T follicular helper cell (primary cell): ENCODE measurements around the gene TRAF7.
"Not testable (repeated sequence)": the region's sequence is repeated elsewhere in the genome, so short reads cannot be mapped to it uniquely, and the experiment has no call there.

Experiments used
- DNase-seq: peaks from one replicate; pipeline ENCODE4 v3.0.0-alpha.2; 2020; ENCODE audit warnings: low read depth

The TRAF7 gene

GRCh38 chr16:2199621-2200139, 44.1 kb downstream of the TRAF7 start:
- no peak for DNase-seq

- DNase-seq = no peak
These were observed 44.7 kb downstream of the TRAF7 start for GRCh38 chr16:2200313-2200712.

GRCh38 chr16:2203119-2203688, 47.6 kb downstream of the TRAF7 start:
- not testable (repeated sequence) for DNase-seq

- DNase-seq = no peak
These were observed 49.0 kb downstream of the TRAF7 start for GRCh38 chr16:2204416-2205103.

GRCh38 chr16:2205104-2205966, 49.8 kb downstream of the TRAF7 start, which contains the start of gene MLST8:
Gene MLST8, plus strand, starts transcription at chr16:2205454. Its CDS starts 632 bp downstream, at chr16:2206086.
- DNase-seq = peak; percentile 89

- DNase-seq = no peak
These were observed 50.4 kb downstream of the TRAF7 start for GRCh38 chr16:2205967-2206313.

GRCh38 chr16:2206420-2206779, 50.8 kb downstream of the TRAF7 start:
- no peak for DNase-seq

- no peak for DNase-seq
These were observed 51.3 kb downstream of the TRAF7 start for GRCh38 chr16:2206780-2207433.

GRCh38 chr16:2207872-2208271, 52.3 kb downstream of the TRAF7 start:
- DNase-seq = no peak

- DNase-seq = no peak
These were observed 52.7 kb downstream of the TRAF7 start for GRCh38 chr16:2208308-2208707.

- DNase-seq = no peak
These were observed 53.2 kb downstream of the TRAF7 start for GRCh38 chr16:2208772-2209171.

- DNase-seq = no peak
These were observed 53.9 kb downstream of the TRAF7 start for GRCh38 chr16:2209258-2210008.

- DNase-seq = no peak
These were observed 54.4 kb downstream of the TRAF7 start for GRCh38 chr16:2210009-2210332.

GRCh38 chr16:2210386-2211365, 55.1 kb downstream of the TRAF7 start, which contains the start of gene BRICD5:
Gene BRICD5, minus strand, starts transcription at chr16:2210863. Its CDS starts 30 bp downstream, at chr16:2210833.
- DNase-seq = no peak

- no peak for DNase-seq
These were observed 56.4 kb downstream of the TRAF7 start for GRCh38 chr16:2211923-2212347.

GRCh38 chr16:2212362-2213324, 57.1 kb downstream of the TRAF7 start:
- no peak for DNase-seq

- no peak for DNase-seq
These were observed 58.5 kb downstream of the TRAF7 start for GRCh38 chr16:2213817-2214718.

- DNase-seq = no peak
These were observed 59.1 kb downstream of the TRAF7 start, which contains the start of gene PGP for GRCh38 chr16:2214719-2214968. Gene PGP, minus strand, starts transcription at chr16:2214840. Its CDS starts 63 bp downstream, at chr16:2214777.
